GM18868 (cell line): Measurements from ENCODE around the gene XK.
"Not testable (repeated sequence)": the region's sequence is repeated elsewhere in the genome, so short reads cannot be mapped to it uniquely, and the experiment has no call there.

Experiments used
- ATAC-seq: cut with Tn5 transposase; IDR thresholded peaks from one replicate; pipeline ENCODE4 v1.9.1; 2021; ENCODE audit warnings: mild to moderate bottlenecking, moderate library complexity; ENCODE audit not compliant: unreplicated experiment

The XK gene

GRCh38 chrX:37753384-37753783, 67.8 kb downstream of the XK start:
- no peak for ATAC-seq

GRCh38 chrX:37754516-37754915, 68.9 kb downstream of the XK start:
- ATAC-seq: peak; percentile 20

GRCh38 chrX:37755025-37755424, 69.4 kb downstream of the XK start:
- peak; percentile 92 for ATAC-seq

GRCh38 chrX:37757082-37757481, 71.5 kb downstream of the XK start:
- no peak for ATAC-seq

- ATAC-seq: no peak
These were observed 73.8 kb downstream of the XK start for GRCh38 chrX:37759351-37759750.

GRCh38 chrX:37759878-37760418, 74.4 kb downstream of the XK start:
- no peak for ATAC-seq

- ATAC-seq: peak; percentile 45
These were observed 77.8 kb downstream of the XK start for GRCh38 chrX:37763400-37763799.

GRCh38 chrX:37765507-37765906, 79.9 kb downstream of the XK start:
- no peak for ATAC-seq

GRCh38 chrX:37767430-37767829, 81.8 kb downstream of the XK start:
- ATAC-seq: no peak

- not testable (repeated sequence) for ATAC-seq
These were observed 83.3 kb downstream of the XK start for GRCh38 chrX:37768866-37769265.

GRCh38 chrX:37776283-37776986, 90.8 kb downstream of the XK start:
- peak; percentile 63 for ATAC-seq

GRCh38 chrX:37776987-37777325, 91.4 kb downstream of the XK start:
- ATAC-seq: peak; percentile 39

GRCh38 chrX:37779857-37780256, 94.3 kb downstream of the XK start, which contains the start of gene CYBB:
Gene CYBB (plus strand): TSS chrX:37780059. CDS start chrX:37780078, 19 bp downstream.
- ATAC-seq: peak; percentile 38

GRCh38 chrX:37781081-37781480, 95.5 kb downstream of the XK start:
- peak; percentile 8 for ATAC-seq
